CD14-positive monocyte (primary cell): ENCODE data around the gene OR6K6. TPM values are rescaled to one million over a fixed set of nuclear protein-coding genes. Genes with fewer than 3 reads are reported as not detected.

Source experiments
- DNase-seq, 3 donors: peaks; one replicate each; pipeline ENCODE4 v3.0.0-alpha.2; 2011 to 2022
- H2AFZ ChIP-seq: 2 replicates; pipeline ENCODE4 v1.6.0; 2012; ENCODE audit warnings: mild to moderate bottlenecking, low read depth, low read length, inconsistent platforms; ENCODE audit not compliant: insufficient read depth, poor library complexity, severe bottlenecking
- H3K27ac ChIP-seq, 2 donors: 1 replicate in 1 of 2; 2 replicates in 1 of 2; pipeline ENCODE4 v1.5.1; 2012 to 2013; ENCODE audit warnings: low read length in 2 of 2, control low read depth in 1 of 2, inconsistent platforms in 1 of 2, low read depth in 1 of 2, mild to moderate bottlenecking in 1 of 2
- H3K27me3 ChIP-seq, 2 donors: one replicate each; pipeline versions ENCODE4 v1.6.0 to v1.6.1; 2011 to 2013; ENCODE audit warnings: low read length in 2 of 2; ENCODE audit not compliant: control insufficient read depth in 2 of 2, insufficient read depth in 2 of 2
- H3K36me3 ChIP-seq, 2 donors: replicated peaks in 1 of 2; 1 replicate in 1 of 2; 2 replicates in 1 of 2; pipeline versions ENCODE4 v1.5.1 to v1.6.1; 2012 to 2013; ENCODE audit warnings: low read length in 2 of 2, control low read depth in 1 of 2, inconsistent platforms in 1 of 2, mild to moderate bottlenecking in 1 of 2; ENCODE audit not compliant: insufficient read depth in 2 of 2, control insufficient read depth in 1 of 2
- H3K4me1 ChIP-seq, 2 donors: 1 replicate in 1 of 2; 2 replicates in 1 of 2; pipeline versions ENCODE4 v1.5.1 to v1.6.1; 2012 to 2013; ENCODE audit warnings: low read length in 2 of 2, control low read depth in 1 of 2, inconsistent platforms in 1 of 2, mild to moderate bottlenecking in 1 of 2, moderate library complexity in 1 of 2; ENCODE audit not compliant: insufficient read depth in 2 of 2, control insufficient read depth in 1 of 2
- H3K4me2 ChIP-seq: replicated peaks from 2 replicates; pipeline ENCODE3; 2012; ENCODE audit warnings: low read length, moderate library complexity, mild to moderate bottlenecking; ENCODE audit not compliant: poor library complexity, severe bottlenecking; ENCODE audit errors: extremely low read depth
- H3K4me3 ChIP-seq, 3 experiments: fragments of 200-600 bp in 1 of 3; sonication (generic) in 1 of 3; replicated peaks in 1 of 3; 1 replicate in 2 of 3; 2 replicates in 1 of 3; pipeline ENCODE4 v1.5.1; 2011 to 2013; ENCODE audit warnings: low read length in 3 of 3, mild to moderate bottlenecking in 3 of 3, control low read depth in 2 of 3, low read depth in 2 of 3, inconsistent platforms in 1 of 3, moderate library complexity in 1 of 3
- H3K79me2 ChIP-seq: 2 replicates; pipeline ENCODE4 v1.6.0; 2012; ENCODE audit warnings: mild to moderate bottlenecking, control low read depth, inconsistent platforms, low read length, moderate library complexity; ENCODE audit not compliant: insufficient read depth
- H3K9ac ChIP-seq: 2 replicates; pipeline ENCODE4 v1.6.0; 2017; ENCODE audit warnings: low read length, mild to moderate bottlenecking; ENCODE audit not compliant: insufficient read depth, poor library complexity, severe bottlenecking
- H3K9me3 ChIP-seq, 2 donors: replicated peaks in 1 of 2; 1 replicate in 1 of 2; 2 replicates in 1 of 2; pipeline versions ENCODE4 v1.5.1 to v1.6.1; 2012 to 2013; ENCODE audit warnings: low read length in 2 of 2, control low read depth in 1 of 2; ENCODE audit not compliant: control insufficient read depth in 1 of 2, insufficient read depth in 1 of 2
- H4K20me1 ChIP-seq: 2 replicates; pipeline ENCODE4 v1.6.0; 2012; ENCODE audit warnings: mild to moderate bottlenecking, low read length, control low read depth, moderate library complexity; ENCODE audit not compliant: insufficient read depth
- H3K27ac Mint-ChIP-seq, 7 donors: one replicate each; pipeline ENCODE4 v1.8.0; 2020; ENCODE audit warnings: mild to moderate bottlenecking in 7 of 7, mixed read lengths in 7 of 7, moderate library complexity in 6 of 7, inconsistent platforms in 2 of 7
- H3K27me3 Mint-ChIP-seq, 3 donors: one replicate each; pipeline ENCODE4 v1.8.0; 2021 to 2022; ENCODE audit warnings: low read depth in 3 of 3, mild to moderate bottlenecking in 3 of 3, mixed read lengths in 3 of 3, moderate library complexity in 3 of 3, inconsistent platforms in 1 of 3
- H3K36me3 Mint-ChIP-seq, 2 donors: one replicate each; pipeline ENCODE4 v1.8.0; 2020; ENCODE audit warnings: mixed read lengths in 2 of 2, inconsistent platforms in 1 of 2, mild to moderate bottlenecking in 1 of 2
- H3K4me1 Mint-ChIP-seq: one replicate; pipeline ENCODE4 v1.8.0; 2020; ENCODE audit warnings: mild to moderate bottlenecking, mixed read lengths
- H3K4me3 Mint-ChIP-seq, 2 donors: one replicate each; pipeline ENCODE4 v1.8.0; 2020; ENCODE audit warnings: mild to moderate bottlenecking in 2 of 2, mixed read lengths in 2 of 2, moderate library complexity in 1 of 2
- H3K9me3 Mint-ChIP-seq, 7 donors: one replicate each; pipeline ENCODE4 v1.8.0; 2020 to 2022; ENCODE audit warnings: mixed read lengths in 7 of 7, mild to moderate bottlenecking in 6 of 7, moderate library complexity in 6 of 7, inconsistent platforms in 2 of 7
- WGBS: methylation state at CpG from one replicate; pipeline ENCODE4 v1.1.5; 2013; ENCODE audit warnings: missing lambda C conversion rate; ENCODE audit not compliant: insufficient coverage; 5-methylcytosine and 5-hydroxymethylcytosine counted together
- intact Hi-C, 2 donors: fragments of 100-400 bp; cut with micrococcal nuclease; formaldehyde crosslinking; loops; one replicate each; pipeline versions ENCODE4 v1.15.0 to v1.15.1; 2023
- polyA plus RNA-seq, 3 donors: library from polyadenylated mRNA; depleted of rRNA in 1 of 3; unstranded in 2 of 3; stranded (reverse) in 1 of 3; fragments of 300-500 nt in 2 of 3; fragments of >200 nt in 1 of 3; fragmentation: Illumina TruSeq in 2 of 3; gene quantifications; 1 replicate in 2 of 3; 2 replicates in 1 of 3; pipeline ENCODE4 v1.2.3, GENCODE V29; 2012 to 2021
- TF ChIP-seq, protein P1 (sequence below): fragments of 200-600 bp; IDR thresholded peaks from one replicate; pipeline ENCODE4 v1.8.0; 2022; ENCODE audit warnings: antibody characterized with exemption, mild to moderate bottlenecking

The OR6K6 gene
- polyA plus RNA-seq, 3 donors, result not detected

DNA sequence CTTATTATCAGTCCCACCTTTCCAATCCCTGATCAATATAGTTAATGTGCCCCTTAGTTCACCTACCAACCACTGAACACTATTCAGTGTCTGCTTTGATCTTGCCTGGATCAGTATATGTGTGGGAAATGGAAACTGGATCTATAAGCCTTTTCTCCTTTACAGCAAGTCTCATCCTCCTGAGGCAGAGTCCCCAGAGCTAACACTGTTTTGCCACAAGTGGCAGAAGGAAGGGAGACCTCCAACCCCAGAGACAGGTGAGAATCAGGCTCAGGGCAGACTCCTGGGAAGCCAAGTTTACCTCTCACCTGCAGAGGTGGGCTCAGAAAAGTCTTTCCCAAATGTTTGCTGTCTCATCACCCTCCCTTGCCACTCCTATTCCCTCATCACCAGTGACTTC, 26.6 kb downstream of the OR6K6 start, which contains the start of gene OR6N2:
Gene OR6N2, minus strand, starts transcription at position 101 of the 400 bp plus-strand sequence. CDS start 3,569 bp downstream, outside the sequence.
- no peak within 1 kb of the TSS for H3K4me2 ChIP-seq
- Mint-ChIP-seq H3K9me3 (peaks cover 0 to 7% (median 5%) of the 10 kb centered on the region in 7 donors), H3K4me3 (no peak within 1 kb of the TSS), H3K4me1 (peaks cover 8% of the 10 kb centered on the region), H3K27ac (peak within 1 kb of the TSS in 1 of 7 donors; percentile 3), H3K27me3 (peaks cover 0 to 3% (median 0%) of the 10 kb centered on the region in 3 donors), H3K36me3 (no peaks in the 10 kb centered on the region)
- H3K27me3 ChIP-seq, result no peaks in the 10 kb centered on the region
- H3K27ac ChIP-seq, result no peak within 1 kb of the TSS
- no peaks in the 10 kb centered on the region for H3K9me3 ChIP-seq
- H4K20me1 ChIP-seq, result no peaks in the 10 kb centered on the region
- intact Hi-C loops, result no loop called here
- no peaks in the 10 kb centered on the region for H3K36me3 ChIP-seq
- no peak for DNase-seq
- H3K79me2 ChIP-seq, result no peaks in the 10 kb centered on the region
- H3K9ac ChIP-seq, result no peak within 1 kb of the TSS
- peaks cover 3 to 9% of the 10 kb centered on the region in 2 donors for H3K4me1 ChIP-seq
- TF ChIP-seq, protein P1, sequence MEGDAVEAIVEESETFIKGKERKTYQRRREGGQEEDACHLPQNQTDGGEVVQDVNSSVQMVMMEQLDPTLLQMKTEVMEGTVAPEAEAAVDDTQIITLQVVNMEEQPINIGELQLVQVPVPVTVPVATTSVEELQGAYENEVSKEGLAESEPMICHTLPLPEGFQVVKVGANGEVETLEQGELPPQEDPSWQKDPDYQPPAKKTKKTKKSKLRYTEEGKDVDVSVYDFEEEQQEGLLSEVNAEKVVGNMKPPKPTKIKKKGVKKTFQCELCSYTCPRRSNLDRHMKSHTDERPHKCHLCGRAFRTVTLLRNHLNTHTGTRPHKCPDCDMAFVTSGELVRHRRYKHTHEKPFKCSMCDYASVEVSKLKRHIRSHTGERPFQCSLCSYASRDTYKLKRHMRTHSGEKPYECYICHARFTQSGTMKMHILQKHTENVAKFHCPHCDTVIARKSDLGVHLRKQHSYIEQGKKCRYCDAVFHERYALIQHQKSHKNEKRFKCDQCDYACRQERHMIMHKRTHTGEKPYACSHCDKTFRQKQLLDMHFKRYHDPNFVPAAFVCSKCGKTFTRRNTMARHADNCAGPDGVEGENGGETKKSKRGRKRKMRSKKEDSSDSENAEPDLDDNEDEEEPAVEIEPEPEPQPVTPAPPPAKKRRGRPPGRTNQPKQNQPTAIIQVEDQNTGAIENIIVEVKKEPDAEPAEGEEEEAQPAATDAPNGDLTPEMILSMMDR, result no peak
- H2AFZ ChIP-seq, result no peak within 1 kb of the TSS
- no peak within 1 kb of the TSS for H3K4me3 ChIP-seq

DNA sequence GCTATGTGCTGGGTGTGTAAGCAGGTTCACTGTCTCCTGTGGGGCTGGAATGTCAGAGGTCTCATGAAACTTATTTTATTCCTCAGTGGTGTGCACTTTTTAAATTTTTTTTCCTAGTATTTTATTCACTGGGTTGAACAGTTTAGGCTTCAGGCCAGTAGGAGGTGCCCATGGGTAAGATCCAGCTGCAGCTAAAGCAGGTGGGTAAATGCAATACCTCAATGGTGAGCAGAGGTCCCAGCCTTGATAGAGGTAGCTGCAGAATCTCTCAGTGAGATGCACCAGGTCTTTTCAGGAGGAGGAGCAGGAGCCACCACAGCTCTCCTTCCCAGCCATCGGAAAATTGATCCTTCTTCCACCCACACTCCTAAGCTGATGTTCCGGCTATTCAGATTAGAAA, 39.1 kb downstream of the OR6K6 start:
- intact Hi-C loops, result no loop called here
- peak overlapping the region in 2 of 7 donors; percentile 4 to 46 for H3K27ac Mint-ChIP-seq
- no peaks in the 10 kb centered on the region for H3K9me3 ChIP-seq
- peaks cover 52% of the 10 kb centered on the region for H3K79me2 ChIP-seq
- peak overlapping the region in 1 of 3 experiments; percentile 46 for H3K4me3 ChIP-seq
- no peak overlapping the region for H2AFZ ChIP-seq
- no peaks in the 10 kb centered on the region for H3K27me3 Mint-ChIP-seq
- no peaks in the 10 kb centered on the region for H3K36me3 ChIP-seq
- peak overlapping the region in 1 of 2 donors; percentile 77 for H3K4me3 Mint-ChIP-seq
- H3K27me3 ChIP-seq, result no peaks in the 10 kb centered on the region
- peak; percentile 23 to 44 (median 34) for DNase-seq
- H3K4me2 ChIP-seq, result peak overlapping the region; percentile 45
- peaks cover 42 to 50% of the 10 kb centered on the region in 2 donors for H3K4me1 ChIP-seq
- WGBS, result no CpG with 5 or more reads among the region's 2 CpGs
- TF ChIP-seq, protein P1, result peak; percentile 72
- no peak overlapping the region for H3K9ac ChIP-seq
- peaks cover 47% of the 10 kb centered on the region for H3K4me1 Mint-ChIP-seq
- no peaks in the 10 kb centered on the region for H3K36me3 Mint-ChIP-seq
- no peaks in the 10 kb centered on the region for H4K20me1 ChIP-seq
- H3K9me3 Mint-ChIP-seq, result peaks cover 0 to 5% (median 0%) of the 10 kb centered on the region in 7 donors
- H3K27ac ChIP-seq, result peak overlapping the region in 1 of 2 donors; percentile 25
